IMR-90 (cell line): ENCODE measurements around the gene DNAJC3.

Experiments used
- BHLHE40 ChIP-seq: fragments of 150-350 bp; IDR thresholded peaks from 2 replicates; pipeline ENCODE4 v1.6.1; 2016; ENCODE audit warnings: mild to moderate bottlenecking, low read depth, low read length
- CEBPB ChIP-seq: IDR thresholded peaks from 2 replicates; pipeline ENCODE4 v1.6.1; 2012; ENCODE audit warnings: low read depth, low read length, improper control_type of control experiment
- CHD1 ChIP-seq: IDR thresholded peaks from 2 replicates; pipeline ENCODE4 v1.6.1; 2012; ENCODE audit warnings: low read depth, low read length, improper control_type of control experiment
- MAZ ChIP-seq: IDR thresholded peaks from 2 replicates; pipeline ENCODE4 v1.6.1; 2012; ENCODE audit warnings: low read depth, mild to moderate bottlenecking, low read length, improper control_type of control experiment, moderate library complexity, borderline replicate concordance
- MXI1 ChIP-seq: IDR thresholded peaks from 2 replicates; pipeline ENCODE4 v1.6.1; 2012; ENCODE audit warnings: low read depth, mild to moderate bottlenecking, low read length, moderate library complexity, borderline replicate concordance
- POLR2A ChIP-seq: IDR thresholded peaks from 2 replicates; pipeline ENCODE4 v1.6.1; 2012; ENCODE audit warnings: mild to moderate bottlenecking, low read depth, low read length
- RAD21 ChIP-seq: IDR thresholded peaks from 2 replicates; pipeline ENCODE4 v1.6.1; 2012; ENCODE audit warnings: low read length, improper control_type of control experiment
- RCOR1 ChIP-seq: IDR thresholded peaks from 2 replicates; pipeline ENCODE4 v1.6.1; 2012; ENCODE audit warnings: mild to moderate bottlenecking, low read length, improper control_type of control experiment; ENCODE audit not compliant: insufficient replicate concordance
- SMC3 ChIP-seq: fragments of 150-350 bp; IDR thresholded peaks from 2 replicates; pipeline ENCODE4 v1.6.1; 2016; ENCODE audit warnings: low read depth, mild to moderate bottlenecking, antibody characterized with exemption, low read length, moderate library complexity
- TF ChIP-seq, protein P1 (sequence below): conservative IDR thresholded peaks from 2 replicates; pipeline ENCODE4 v1.5.1; 2012; ENCODE audit warnings: mild to moderate bottlenecking, low read depth, low read length, improper control_type of control experiment
- TF ChIP-seq, protein P2 (sequence below): fragments of 150-350 bp; IDR thresholded peaks from 2 replicates; pipeline ENCODE4 v1.6.1; 2017; ENCODE audit warnings: mild to moderate bottlenecking, antibody characterized with exemption, low read length, low read depth

DNA sequence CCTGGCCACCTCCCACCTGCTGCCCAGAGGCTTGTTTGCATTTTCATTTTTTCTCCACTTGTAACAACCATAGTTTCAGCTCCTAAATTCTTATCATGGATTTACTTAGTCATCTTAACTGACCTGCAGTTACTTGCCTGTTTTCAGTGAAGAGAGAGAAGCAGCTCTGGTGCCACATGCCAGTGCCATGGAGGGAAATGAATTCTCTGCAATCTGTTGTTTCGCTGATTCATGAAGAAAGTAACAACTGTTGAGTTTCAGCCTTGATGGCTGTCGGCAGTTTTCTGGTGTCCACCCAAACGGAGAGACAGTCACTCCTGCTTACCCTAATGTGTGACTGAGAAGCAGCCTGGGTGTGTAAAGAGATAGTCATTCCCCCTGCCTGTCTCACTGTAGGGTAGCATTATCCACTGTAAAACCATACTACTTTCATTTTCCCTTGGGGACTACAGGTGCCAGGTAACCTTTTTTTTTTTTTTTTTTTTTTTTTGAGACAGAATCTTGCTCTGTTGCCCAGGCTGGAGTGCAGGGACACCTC is 116.1 kb downstream of the DNAJC3 start:
- TF ChIP-seq, protein P1, sequence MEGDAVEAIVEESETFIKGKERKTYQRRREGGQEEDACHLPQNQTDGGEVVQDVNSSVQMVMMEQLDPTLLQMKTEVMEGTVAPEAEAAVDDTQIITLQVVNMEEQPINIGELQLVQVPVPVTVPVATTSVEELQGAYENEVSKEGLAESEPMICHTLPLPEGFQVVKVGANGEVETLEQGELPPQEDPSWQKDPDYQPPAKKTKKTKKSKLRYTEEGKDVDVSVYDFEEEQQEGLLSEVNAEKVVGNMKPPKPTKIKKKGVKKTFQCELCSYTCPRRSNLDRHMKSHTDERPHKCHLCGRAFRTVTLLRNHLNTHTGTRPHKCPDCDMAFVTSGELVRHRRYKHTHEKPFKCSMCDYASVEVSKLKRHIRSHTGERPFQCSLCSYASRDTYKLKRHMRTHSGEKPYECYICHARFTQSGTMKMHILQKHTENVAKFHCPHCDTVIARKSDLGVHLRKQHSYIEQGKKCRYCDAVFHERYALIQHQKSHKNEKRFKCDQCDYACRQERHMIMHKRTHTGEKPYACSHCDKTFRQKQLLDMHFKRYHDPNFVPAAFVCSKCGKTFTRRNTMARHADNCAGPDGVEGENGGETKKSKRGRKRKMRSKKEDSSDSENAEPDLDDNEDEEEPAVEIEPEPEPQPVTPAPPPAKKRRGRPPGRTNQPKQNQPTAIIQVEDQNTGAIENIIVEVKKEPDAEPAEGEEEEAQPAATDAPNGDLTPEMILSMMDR, result no peak
- TF ChIP-seq POLR2A (no peak), MXI1 (no peak), CHD1 (no peak), RAD21 (no peak), BHLHE40 (no peak), RCOR1 (no peak), SMC3 (no peak), CEBPB (no peak), MAZ (no peak)
- TF ChIP-seq, protein P2, sequence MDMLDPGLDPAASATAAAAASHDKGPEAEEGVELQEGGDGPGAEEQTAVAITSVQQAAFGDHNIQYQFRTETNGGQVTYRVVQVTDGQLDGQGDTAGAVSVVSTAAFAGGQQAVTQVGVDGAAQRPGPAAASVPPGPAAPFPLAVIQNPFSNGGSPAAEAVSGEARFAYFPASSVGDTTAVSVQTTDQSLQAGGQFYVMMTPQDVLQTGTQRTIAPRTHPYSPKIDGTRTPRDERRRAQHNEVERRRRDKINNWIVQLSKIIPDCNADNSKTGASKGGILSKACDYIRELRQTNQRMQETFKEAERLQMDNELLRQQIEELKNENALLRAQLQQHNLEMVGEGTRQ, result no peak
